ENCODE results near the gene PWP1.

- TF ChIP-seq CTCF (optimal IDR thresholded peaks at IDR 0.05 in 1 of 3, IDR thresholded peaks at IDR 0.05 in 1 of 3, conservative IDR thresholded peaks at IDR 0.05 in 1 of 3; ENCODE audit: extremely low read depth in 1 of 3, insufficient read depth in 2 of 3, low read length in 3 of 3): no peak
- TF ChIP-seq EZH2 (IDR thresholded peaks at IDR 0.05; ENCODE audit: low read length): no peak
Measured at GRCh38 chr12:107655281-107656065, 30.1 kb upstream of the PWP1 start.

Measured in keratinocyte (primary cell).